Loucy (cell line): ENCODE measurements around the gene CASP10.

ENCODE experiments used
- H2AFZ ChIP-seq: fragments of 200-600 bp; sonication (generic); 2 replicates; pipeline ENCODE4 v1.6.0; 2016; ENCODE audit warnings: antibody characterized with exemption, mild to moderate bottlenecking, low read length, moderate library complexity
- H3F3A ChIP-seq: fragments of 200-600 bp; 2 replicates; pipeline ENCODE4 v1.6.0; 2016; ENCODE audit warnings: antibody characterized with exemption, low read depth, mild to moderate bottlenecking
- H3K27me3 ChIP-seq: fragments of 200-600 bp; sonication (generic); 2 replicates; pipeline ENCODE4 v1.6.1; 2014; ENCODE audit warnings: low read length, mild to moderate bottlenecking; ENCODE audit not compliant: insufficient read depth, poor library complexity, severe bottlenecking
- H3K36me3 ChIP-seq: fragments of 200-600 bp; sonication (generic); 2 replicates; pipeline ENCODE4 v1.6.1; 2016; ENCODE audit warnings: low read length; ENCODE audit not compliant: insufficient read depth
- H3K4me1 ChIP-seq: fragments of 200-600 bp; sonication (generic); 2 replicates; pipeline ENCODE4 v1.5.1; 2014; ENCODE audit warnings: low read length, mild to moderate bottlenecking; ENCODE audit not compliant: insufficient read depth, poor library complexity, severe bottlenecking
- H3K4me2 ChIP-seq: fragments of 200-600 bp; sonication (generic); 2 replicates; pipeline ENCODE4 v1.6.0; 2014; ENCODE audit warnings: antibody characterized with exemption, low read length, low read depth, mild to moderate bottlenecking; ENCODE audit not compliant: poor library complexity, severe bottlenecking
- H3K4me3 ChIP-seq: fragments of 200-600 bp; sonication (generic); 2 replicates; pipeline ENCODE4 v1.5.1; 2014; ENCODE audit warnings: low read length, mild to moderate bottlenecking, mixed read lengths; ENCODE audit not compliant: poor library complexity, severe bottlenecking
- H3K79me2 ChIP-seq: fragments of 200-600 bp; sonication (generic); 2 replicates; pipeline ENCODE4 v1.6.1; 2014; ENCODE audit warnings: low read length; ENCODE audit not compliant: insufficient read depth
- H3K9ac ChIP-seq: fragments of 200-600 bp; sonication (generic); 2 replicates; pipeline ENCODE4 v1.6.0; 2014; ENCODE audit warnings: mild to moderate bottlenecking, low read depth, low read length, moderate library complexity; ENCODE audit not compliant: poor library complexity, severe bottlenecking
- H3K9me2 ChIP-seq: fragments of 200-600 bp; sonication (generic); replicated peaks from 2 replicates; pipeline ENCODE4 v1.6.1; 2016; ENCODE audit warnings: low read depth, low read length, mixed read lengths
- H3K9me3 ChIP-seq: fragments of 200-600 bp; sonication (generic); 2 replicates; pipeline ENCODE4 v1.6.1; 2014; ENCODE audit warnings: mild to moderate bottlenecking, antibody characterized with exemption, low read length, low read depth; ENCODE audit not compliant: insufficient read depth
- H4K20me1 ChIP-seq: fragments of 200-600 bp; sonication (generic); 2 replicates; pipeline ENCODE4 v1.6.0; 2014; ENCODE audit warnings: antibody characterized with exemption, low read length, mild to moderate bottlenecking; ENCODE audit not compliant: insufficient read depth, poor library complexity, severe bottlenecking
- EZH2phosphoT487 ChIP-seq: fragments of 200-600 bp; IDR thresholded peaks from 2 replicates; pipeline ENCODE4 v1.6.1; 2018; ENCODE audit warnings: antibody characterized with exemption, mild to moderate bottlenecking, moderate library complexity, borderline replicate concordance
- TF ChIP-seq, protein P1 (sequence below): fragments of 200-600 bp; sonication (generic); conservative IDR thresholded peaks from 2 replicates; pipeline ENCODE4 v1.5.1; 2014; ENCODE audit warnings: mild to moderate bottlenecking, antibody characterized with exemption, low read length

Gene CASP10

DNA sequence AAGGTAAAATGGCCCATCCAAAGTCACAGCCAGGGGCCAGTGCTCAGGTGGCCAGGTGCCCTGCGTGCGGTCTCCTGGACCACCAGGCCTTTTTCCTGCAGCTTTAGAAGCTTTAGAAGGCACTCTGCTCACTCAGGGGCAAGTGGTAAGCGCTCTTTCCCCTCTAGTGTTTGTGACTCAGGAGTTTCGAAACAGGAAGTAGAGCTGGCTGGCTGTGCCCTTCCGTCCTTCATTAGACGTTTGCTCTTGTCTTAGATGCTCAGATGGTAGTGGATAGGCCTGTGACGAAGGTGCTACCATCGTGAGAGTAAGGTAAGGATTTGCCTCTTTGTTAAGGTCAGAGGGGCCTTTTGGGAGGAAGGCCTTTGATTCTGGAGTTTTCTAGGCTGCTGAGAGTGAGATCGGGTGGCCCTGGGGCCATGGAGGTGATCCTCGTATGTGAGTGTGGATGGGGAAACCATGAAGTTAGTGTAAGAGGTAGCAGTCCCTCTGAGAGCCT, 77.4 kb downstream of the CASP10 start, which contains the start of gene CASP8:
Gene CASP8, plus strand, starts transcription at position 235 of the 499 bp plus-strand sequence. CDS start 5,951 bp downstream, outside the sequence.
- Histone ChIP-seq H3K9me2 (no peaks in the 10 kb centered on the region), H3F3A (peaks cover 21% of the 10 kb centered on the region), H3K79me2 (peaks cover 72% of the 10 kb centered on the region), H3K4me1 (peaks cover 73% of the 10 kb centered on the region), H3K4me2 (peak within 1 kb of the TSS; percentile 76), H4K20me1 (peaks cover 40% of the 10 kb centered on the region), H3K36me3 (no peaks in the 10 kb centered on the region), H2AFZ (peak within 1 kb of the TSS; percentile 53), H3K9me3 (no peaks in the 10 kb centered on the region), H3K27me3 (no peaks in the 10 kb centered on the region), H3K4me3 (peak within 1 kb of the TSS; percentile 80), H3K9ac (peak within 1 kb of the TSS; percentile 80)
- TF ChIP-seq, protein P1, sequence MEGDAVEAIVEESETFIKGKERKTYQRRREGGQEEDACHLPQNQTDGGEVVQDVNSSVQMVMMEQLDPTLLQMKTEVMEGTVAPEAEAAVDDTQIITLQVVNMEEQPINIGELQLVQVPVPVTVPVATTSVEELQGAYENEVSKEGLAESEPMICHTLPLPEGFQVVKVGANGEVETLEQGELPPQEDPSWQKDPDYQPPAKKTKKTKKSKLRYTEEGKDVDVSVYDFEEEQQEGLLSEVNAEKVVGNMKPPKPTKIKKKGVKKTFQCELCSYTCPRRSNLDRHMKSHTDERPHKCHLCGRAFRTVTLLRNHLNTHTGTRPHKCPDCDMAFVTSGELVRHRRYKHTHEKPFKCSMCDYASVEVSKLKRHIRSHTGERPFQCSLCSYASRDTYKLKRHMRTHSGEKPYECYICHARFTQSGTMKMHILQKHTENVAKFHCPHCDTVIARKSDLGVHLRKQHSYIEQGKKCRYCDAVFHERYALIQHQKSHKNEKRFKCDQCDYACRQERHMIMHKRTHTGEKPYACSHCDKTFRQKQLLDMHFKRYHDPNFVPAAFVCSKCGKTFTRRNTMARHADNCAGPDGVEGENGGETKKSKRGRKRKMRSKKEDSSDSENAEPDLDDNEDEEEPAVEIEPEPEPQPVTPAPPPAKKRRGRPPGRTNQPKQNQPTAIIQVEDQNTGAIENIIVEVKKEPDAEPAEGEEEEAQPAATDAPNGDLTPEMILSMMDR = no peak
- TF ChIP-seq EZH2phosphoT487 = no peak

DNA sequence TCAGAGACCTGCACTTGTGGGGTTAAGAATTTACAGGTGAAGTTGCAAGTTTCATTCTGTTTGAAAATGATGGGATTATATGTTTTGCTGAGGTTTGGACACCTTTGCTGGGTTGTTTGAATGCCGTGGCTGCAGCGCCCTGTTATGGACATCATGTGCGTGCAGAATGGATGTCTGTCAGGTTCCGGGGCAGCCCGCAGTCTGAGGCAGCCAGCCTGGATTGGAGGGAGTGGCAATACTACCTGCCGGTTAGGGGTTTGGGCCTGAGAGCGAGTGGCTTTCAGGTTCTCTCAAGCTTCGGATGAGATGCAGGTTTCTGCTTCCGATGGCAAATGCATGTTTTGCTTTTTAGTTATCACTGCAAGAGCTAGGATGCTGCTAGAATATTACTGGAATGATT, 78.5 kb downstream of the CASP10 start:
- Histone ChIP-seq H3K4me2 (peak overlapping the region; percentile 76), H2AFZ (no peak overlapping the region), H4K20me1 (peaks cover 47% of the 10 kb centered on the region), H3K79me2 (peaks cover 75% of the 10 kb centered on the region), H3K4me1 (peaks cover 77% of the 10 kb centered on the region), H3F3A (peaks cover 21% of the 10 kb centered on the region), H3K27me3 (no peaks in the 10 kb centered on the region), H3K9me3 (no peaks in the 10 kb centered on the region), H3K4me3 (peak overlapping the region; percentile 80), H3K9ac (peak overlapping the region; percentile 80), H3K9me2 (no peaks in the 10 kb centered on the region), H3K36me3 (peaks cover 3% of the 10 kb centered on the region; the same call in 1 of the 2 replicates)
- TF ChIP-seq, protein P1 = no peak
- no peak for TF ChIP-seq EZH2phosphoT487

DNA sequence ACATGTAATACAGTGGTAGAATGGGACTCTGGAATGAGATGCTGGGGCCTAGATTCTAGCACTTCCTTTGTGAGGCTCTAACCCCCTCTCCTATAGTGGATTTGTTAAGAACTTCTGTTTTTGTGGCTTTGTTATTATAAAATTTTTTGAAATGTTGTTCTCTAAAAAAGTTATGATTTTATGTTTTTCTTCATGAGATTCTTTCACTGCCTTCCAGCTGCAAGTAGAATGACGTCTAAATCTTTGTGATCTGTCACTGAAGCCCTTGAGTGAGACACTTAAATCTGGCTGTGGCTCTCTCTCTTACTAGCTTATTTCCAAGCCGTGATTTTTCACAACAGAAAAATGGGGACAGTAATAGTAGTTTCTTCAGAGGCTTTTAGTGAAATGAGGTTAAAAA, 79.0 kb downstream of the CASP10 start:
- peaks cover 52% of the 10 kb centered on the region for H4K20me1 ChIP-seq
- no peaks in the 10 kb centered on the region for H3K27me3 ChIP-seq
- H3K9ac ChIP-seq = peak overlapping the region; percentile 80
- peaks cover 8% of the 10 kb centered on the region; the same call in 1 of the 2 replicates for H3K36me3 ChIP-seq
- no peaks in the 10 kb centered on the region for H3K9me2 ChIP-seq
- H3K79me2 ChIP-seq = peaks cover 76% of the 10 kb centered on the region
- TF ChIP-seq EZH2phosphoT487 = no peak
- TF ChIP-seq, protein P1 = no peak
- H3K9me3 ChIP-seq = no peaks in the 10 kb centered on the region
- H2AFZ ChIP-seq = no peak overlapping the region
- H3F3A ChIP-seq = peaks cover 21% of the 10 kb centered on the region
- H3K4me3 ChIP-seq = peak overlapping the region; percentile 80
- peak overlapping the region; percentile 76 for H3K4me2 ChIP-seq
- H3K4me1 ChIP-seq = peaks cover 77% of the 10 kb centered on the region
